Measurements from ENCODE around the gene QSOX2.
A peak's percentile ranks its signal among the peaks of the same experiment; 100 is the strongest.
"Not testable (repeated sequence)": the region's sequence is repeated elsewhere in the genome, so short reads cannot be mapped to it uniquely, and the experiment has no call there.

The QSOX2 gene

GRCh38 chr9:136274786-136275654 is 29.4 kb upstream of the QSOX2 start:
- Mint-ChIP-seq H3K4me1 (no peaks in the 10 kb centered on the region), H3K27me3 (peaks cover 25% of the 10 kb centered on the region), H3K9me3 (peaks cover 1% of the 10 kb centered on the region), H3K4me3 (no peak overlapping the region), H3K36me3 (no peaks in the 10 kb centered on the region), H3K27ac (no peak overlapping the region)
- ATAC-seq, result peak; percentile 28

GRCh38 chr9:136273921-136274785 is 28.5 kb upstream of the QSOX2 start:
- Mint-ChIP-seq H3K27ac (no peak overlapping the region), H3K36me3 (no peaks in the 10 kb centered on the region), H3K4me3 (no peak overlapping the region), H3K9me3 (no peaks in the 10 kb centered on the region), H3K27me3 (peaks cover 25% of the 10 kb centered on the region), H3K4me1 (no peaks in the 10 kb centered on the region)
- ATAC-seq, result no peak

- H3K27me3 Mint-ChIP-seq, result peaks cover 33% of the 10 kb centered on the region
- no peak overlapping the region for H3K4me3 Mint-ChIP-seq
- no peak for ATAC-seq
- H3K27ac Mint-ChIP-seq, result no peak overlapping the region
- no peaks in the 10 kb centered on the region for H3K4me1 Mint-ChIP-seq
- no peaks in the 10 kb centered on the region for H3K9me3 Mint-ChIP-seq
- H3K36me3 Mint-ChIP-seq, result no peaks in the 10 kb centered on the region
Measured at GRCh38 chr9:136273244-136273865, 27.7 kb upstream of the QSOX2 start.

- H3K4me1 Mint-ChIP-seq, result peaks cover 14% of the 10 kb centered on the region
- H3K4me3 Mint-ChIP-seq, result no peak overlapping the region
- H3K27me3 Mint-ChIP-seq, result peaks cover 24% of the 10 kb centered on the region
- no peak overlapping the region for H3K27ac Mint-ChIP-seq
- ATAC-seq, result no peak
- H3K36me3 Mint-ChIP-seq, result no peaks in the 10 kb centered on the region
- H3K9me3 Mint-ChIP-seq, result no peaks in the 10 kb centered on the region
Measured at GRCh38 chr9:136270173-136270705, 24.6 kb upstream of the QSOX2 start.

- Mint-ChIP-seq H3K27me3 (peaks cover 27% of the 10 kb centered on the region), H3K4me1 (peaks cover 14% of the 10 kb centered on the region), H3K9me3 (no peaks in the 10 kb centered on the region), H3K27ac (no peak overlapping the region), H3K4me3 (no peak overlapping the region), H3K36me3 (no peaks in the 10 kb centered on the region)
- ATAC-seq, result no peak
Measured at GRCh38 chr9:136268735-136269134, 23.1 kb upstream of the QSOX2 start.

GRCh38 chr9:136268318-136268717 is 22.7 kb upstream of the QSOX2 start:
- Mint-ChIP-seq H3K27me3 (peaks cover 27% of the 10 kb centered on the region), H3K36me3 (no peaks in the 10 kb centered on the region), H3K4me1 (peaks cover 14% of the 10 kb centered on the region), H3K27ac (no peak overlapping the region), H3K4me3 (peak overlapping the region; percentile 81), H3K9me3 (no peaks in the 10 kb centered on the region)
- no peak for ATAC-seq

- peaks cover 14% of the 10 kb centered on the region for H3K4me1 Mint-ChIP-seq
- no peaks in the 10 kb centered on the region for H3K9me3 Mint-ChIP-seq
- peak overlapping the region; percentile 73 for H3K27ac Mint-ChIP-seq
- H3K27me3 Mint-ChIP-seq, result peaks cover 27% of the 10 kb centered on the region
- no peaks in the 10 kb centered on the region for H3K36me3 Mint-ChIP-seq
- peak; percentile 90 for ATAC-seq
- H3K4me3 Mint-ChIP-seq, result peak overlapping the region; percentile 81
Measured at GRCh38 chr9:136267261-136268111, 21.9 kb upstream of the QSOX2 start.

GRCh38 chr9:136266641-136267040 is 21.0 kb upstream of the QSOX2 start:
- Mint-ChIP-seq H3K4me3 (peak overlapping the region; percentile 76), H3K27me3 (peaks cover 27% of the 10 kb centered on the region), H3K4me1 (peaks cover 14% of the 10 kb centered on the region), H3K27ac (peak overlapping the region; percentile 73)
- ATAC-seq, H3K36me3 Mint-ChIP-seq, H3K9me3 Mint-ChIP-seq: not testable (repeated sequence)

- Mint-ChIP-seq H3K36me3 (no peaks in the 10 kb centered on the region), H3K4me3 (no peak overlapping the region), H3K27ac (peak overlapping the region; percentile 22), H3K27me3 (peaks cover 33% of the 10 kb centered on the region), H3K9me3 (no peaks in the 10 kb centered on the region), H3K4me1 (peaks cover 14% of the 10 kb centered on the region)
- ATAC-seq, result no peak
Measured at GRCh38 chr9:136265561-136266355, 20.1 kb upstream of the QSOX2 start.

GRCh38 chr9:136264441-136265405 is 19.1 kb upstream of the QSOX2 start:
- peaks cover 14% of the 10 kb centered on the region for H3K4me1 Mint-ChIP-seq
- H3K36me3 Mint-ChIP-seq, result no peaks in the 10 kb centered on the region
- peak overlapping the region; percentile 22 for H3K27ac Mint-ChIP-seq
- peaks cover 40% of the 10 kb centered on the region for H3K27me3 Mint-ChIP-seq
- ATAC-seq, result no peak
- no peaks in the 10 kb centered on the region for H3K9me3 Mint-ChIP-seq
- no peak overlapping the region for H3K4me3 Mint-ChIP-seq

GRCh38 chr9:136264031-136264430 is 18.4 kb upstream of the QSOX2 start:
- ATAC-seq, result no peak
- peak overlapping the region; percentile 22 for H3K27ac Mint-ChIP-seq
- no peak overlapping the region for H3K4me3 Mint-ChIP-seq
- no peaks in the 10 kb centered on the region for H3K36me3 Mint-ChIP-seq
- H3K9me3 Mint-ChIP-seq, result no peaks in the 10 kb centered on the region
- H3K27me3 Mint-ChIP-seq, result peaks cover 42% of the 10 kb centered on the region
- H3K4me1 Mint-ChIP-seq, result peaks cover 14% of the 10 kb centered on the region

- Mint-ChIP-seq H3K36me3 (no peaks in the 10 kb centered on the region), H3K27ac (no peak overlapping the region), H3K27me3 (peaks cover 41% of the 10 kb centered on the region), H3K4me1 (peaks cover 9% of the 10 kb centered on the region), H3K4me3 (no peak overlapping the region), H3K9me3 (no peaks in the 10 kb centered on the region)
- ATAC-seq, result no peak
Measured at GRCh38 chr9:136262671-136263178, 17.1 kb upstream of the QSOX2 start.
